D721Med (cell line): Measurements from ENCODE around the gene LRRFIP2.
"Not testable (repeated sequence)": the region's sequence is repeated elsewhere in the genome, so short reads cannot be mapped to it uniquely, and the experiment has no call there.

ENCODE experiments used
- DNase-seq: peaks from one replicate; pipeline ENCODE4 v3.0.0; 2011; ENCODE audit warnings: low spot score; ENCODE audit not compliant: insufficient read length
- FAIRE-seq: peaks from 2 replicates; lab custom pipeline; 2011; peaks lifted over from hg19 to GRCh38; lab: Jason Lieb, UNC
- TF ChIP-seq, protein P1 (sequence below): IDR thresholded peaks from 2 replicates; pipeline ENCODE4 v1.5.1; 2012; ENCODE audit warnings: mild to moderate bottlenecking, control low read depth; ENCODE audit not compliant: insufficient read depth; ENCODE audit errors: missing control alignments

LRRFIP2 gene

DNA sequence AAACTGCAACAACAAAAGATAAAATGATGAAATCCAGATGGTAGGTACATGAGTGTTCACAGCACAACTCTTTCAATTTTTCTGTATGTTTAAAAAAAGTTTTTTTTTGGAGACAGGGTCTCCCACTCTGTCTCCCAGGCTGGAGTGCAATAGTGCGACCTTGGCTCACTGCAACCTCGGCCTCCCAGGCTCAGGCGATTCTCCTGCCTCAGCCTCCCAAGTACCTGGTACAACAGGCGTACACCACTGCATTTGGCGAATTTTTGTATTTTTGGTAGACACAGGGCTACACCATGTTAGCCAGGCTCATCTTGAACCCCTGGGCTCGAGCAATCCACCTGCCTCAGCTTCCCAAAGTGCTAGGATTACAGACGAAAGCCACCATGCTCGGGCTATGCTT, 18.6 kb downstream of the LRRFIP2 start:
- DNase-seq: no peak
- TF ChIP-seq, protein P1, sequence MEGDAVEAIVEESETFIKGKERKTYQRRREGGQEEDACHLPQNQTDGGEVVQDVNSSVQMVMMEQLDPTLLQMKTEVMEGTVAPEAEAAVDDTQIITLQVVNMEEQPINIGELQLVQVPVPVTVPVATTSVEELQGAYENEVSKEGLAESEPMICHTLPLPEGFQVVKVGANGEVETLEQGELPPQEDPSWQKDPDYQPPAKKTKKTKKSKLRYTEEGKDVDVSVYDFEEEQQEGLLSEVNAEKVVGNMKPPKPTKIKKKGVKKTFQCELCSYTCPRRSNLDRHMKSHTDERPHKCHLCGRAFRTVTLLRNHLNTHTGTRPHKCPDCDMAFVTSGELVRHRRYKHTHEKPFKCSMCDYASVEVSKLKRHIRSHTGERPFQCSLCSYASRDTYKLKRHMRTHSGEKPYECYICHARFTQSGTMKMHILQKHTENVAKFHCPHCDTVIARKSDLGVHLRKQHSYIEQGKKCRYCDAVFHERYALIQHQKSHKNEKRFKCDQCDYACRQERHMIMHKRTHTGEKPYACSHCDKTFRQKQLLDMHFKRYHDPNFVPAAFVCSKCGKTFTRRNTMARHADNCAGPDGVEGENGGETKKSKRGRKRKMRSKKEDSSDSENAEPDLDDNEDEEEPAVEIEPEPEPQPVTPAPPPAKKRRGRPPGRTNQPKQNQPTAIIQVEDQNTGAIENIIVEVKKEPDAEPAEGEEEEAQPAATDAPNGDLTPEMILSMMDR: no peak
- no peak for FAIRE-seq

DNA sequence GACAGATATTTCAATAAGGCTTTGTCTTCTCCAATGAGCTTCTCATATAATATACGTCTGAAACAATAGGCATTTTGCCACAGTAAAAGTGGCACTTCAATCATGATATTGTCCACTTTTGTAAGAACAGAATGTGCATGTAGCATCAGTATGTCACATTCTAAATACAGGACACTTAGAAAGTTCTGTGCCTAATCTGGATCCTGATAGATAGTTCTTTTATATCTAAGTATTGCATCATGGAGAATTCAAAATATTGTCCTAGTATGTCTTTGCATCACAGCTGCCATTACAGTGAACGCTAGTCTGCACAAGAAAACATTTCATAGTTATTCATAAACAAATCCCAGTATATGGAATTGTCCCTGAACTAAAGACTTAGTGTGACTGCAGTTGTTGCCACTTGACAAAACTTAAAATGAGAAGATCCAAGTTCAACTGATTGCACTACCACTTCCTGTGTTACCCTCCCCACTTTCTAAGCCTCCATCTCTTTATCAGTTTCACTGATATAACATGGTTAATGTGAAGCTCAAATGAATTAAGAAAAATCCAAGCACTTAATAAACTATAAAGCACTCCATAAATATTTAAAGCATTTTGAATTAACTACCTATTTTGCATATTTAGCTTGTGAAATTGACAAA, 19.6 kb downstream of the LRRFIP2 start:
- FAIRE-seq (no peak), DNase-seq (no peak)
- TF ChIP-seq, protein P1: no peak

DNA sequence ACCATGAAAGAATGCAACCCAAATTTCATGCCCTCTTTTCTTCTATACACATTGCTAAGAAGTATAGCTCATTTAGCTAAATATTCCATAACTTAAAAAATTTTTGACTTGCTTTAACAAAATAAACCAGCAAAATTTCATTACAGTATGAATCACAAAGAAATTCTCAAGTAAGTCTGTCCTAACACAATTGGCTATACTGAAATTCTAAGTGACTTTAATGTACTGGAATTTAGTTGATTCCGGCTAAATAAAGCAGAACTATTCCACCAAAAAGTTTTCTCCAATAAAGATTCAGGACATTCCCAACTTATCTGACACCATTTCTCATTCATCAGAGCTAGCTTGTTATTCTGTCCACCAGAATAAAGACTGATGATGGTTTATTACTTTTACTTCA, 23.8 kb downstream of the LRRFIP2 start:
- no peak for FAIRE-seq
- TF ChIP-seq, protein P1: no peak
- DNase-seq: no peak

DNA sequence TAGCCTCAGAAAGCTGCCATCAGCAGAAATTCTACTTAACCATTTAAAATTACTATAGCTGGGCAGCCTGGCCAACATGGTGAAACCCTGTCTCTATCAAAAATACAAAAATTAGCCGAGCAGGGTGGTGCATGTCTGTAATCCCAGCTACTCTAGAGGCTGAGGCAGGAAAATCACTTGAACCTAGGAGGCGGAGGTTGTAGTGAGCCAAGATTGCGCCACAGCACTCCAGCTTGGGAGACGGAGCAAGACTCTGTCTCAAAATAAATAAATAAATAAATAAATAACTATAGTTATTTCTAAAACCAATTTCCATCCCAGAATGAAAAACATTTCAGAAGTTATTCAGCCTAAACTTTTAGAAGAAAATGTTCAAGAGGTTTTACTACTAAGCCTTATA, 25.1 kb downstream of the LRRFIP2 start:
- DNase-seq: no peak
- FAIRE-seq: no peak
- TF ChIP-seq, protein P1: no peak

DNA sequence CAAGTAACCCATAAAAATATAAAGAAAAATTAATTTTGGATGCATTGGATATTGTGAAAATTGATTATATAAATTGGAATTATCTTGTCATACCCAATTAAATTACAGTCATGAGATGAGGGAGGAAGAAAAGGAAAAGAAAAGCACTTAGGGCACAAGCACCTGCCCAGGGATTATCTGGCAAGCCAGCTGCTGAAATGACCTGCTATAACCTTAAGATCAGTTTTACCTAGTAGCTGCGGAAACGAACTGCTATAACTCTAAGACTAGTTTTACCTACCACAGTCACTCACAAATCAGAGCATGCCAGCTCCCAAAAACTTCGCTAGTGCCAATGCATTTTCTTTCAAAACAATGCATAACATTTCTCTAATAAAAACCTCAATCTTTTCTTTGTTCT, 26.2 kb downstream of the LRRFIP2 start:
- TF ChIP-seq, protein P1: no peak
- FAIRE-seq (no peak), DNase-seq (no peak)

DNA sequence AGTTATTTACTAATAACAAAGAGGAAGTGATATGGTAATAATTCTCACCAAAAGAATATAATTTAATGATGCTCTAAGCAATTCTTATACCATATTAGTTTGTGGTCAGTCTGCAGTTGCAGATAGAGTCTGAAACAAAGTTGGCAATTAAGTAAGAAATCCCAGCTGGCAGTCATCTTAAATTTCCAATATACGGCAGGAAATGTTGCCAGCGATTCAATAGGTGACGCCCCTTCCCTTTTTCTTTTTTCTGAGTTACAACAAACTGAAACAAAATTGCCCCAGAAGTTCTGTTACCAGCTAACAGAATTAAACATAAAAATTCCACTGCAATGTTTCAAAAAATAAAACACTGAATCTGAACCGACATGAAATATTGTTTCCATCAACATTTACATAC, 26.7 kb downstream of the LRRFIP2 start:
- FAIRE-seq (no peak), DNase-seq (no peak)
- TF ChIP-seq, protein P1: no peak

DNA sequence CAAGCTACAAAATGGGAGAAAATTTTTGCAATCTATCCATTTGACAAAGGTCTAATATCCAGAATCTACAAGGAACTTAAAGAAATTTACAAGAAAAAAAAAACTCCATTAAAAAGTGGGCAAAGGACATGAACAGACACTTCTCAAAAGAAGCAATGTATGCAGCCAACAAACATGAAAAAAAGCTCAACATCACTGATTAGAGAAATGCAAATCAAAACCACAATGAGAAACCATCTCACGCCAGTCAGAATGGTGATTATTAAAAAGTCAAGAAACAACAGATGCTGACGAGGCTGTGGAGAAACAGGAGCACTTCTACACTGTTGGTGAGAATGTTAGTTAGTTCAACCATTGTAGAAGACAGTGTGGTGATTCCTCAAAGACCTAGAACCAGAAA, 27.5 kb downstream of the LRRFIP2 start:
- not testable (repeated sequence) for DNase-seq, FAIRE-seq
